H1 (cell line): ENCODE measurements around the gene TGFBR1. TPM values are rescaled to one million over a fixed set of nuclear protein-coding genes. Genes with fewer than 3 reads are reported as not detected.

Experiments used
- CTCF ChIA-PET: fragments of 300-600 bp; sonication (Branson Sonifier 250); formaldehyde crosslinking; loops from one replicate; lab custom pipeline; 2021; ENCODE audit not compliant: partially characterized antibody; lab: Charles Lee
- POLR2A ChIA-PET: fragments of 300-600 bp; sonication (Branson Sonifier 250); formaldehyde crosslinking; loops from one replicate; lab custom pipeline; 2021; ENCODE audit warnings: inconsistent platforms; ENCODE audit not compliant: partially characterized antibody; lab: Charles Lee
- DNase-seq, 2 experiments: peaks; one replicate each; pipeline versions ENCODE4 v3.0.0 to v3.0.0-alpha.2; 2010 to 2022; ENCODE audit warnings: low spot score in 2 of 2, low read depth in 1 of 2, mixed read lengths in 1 of 2
- FAIRE-seq: peaks from 2 replicates; lab custom pipeline; 2011; peaks lifted over from hg19 to GRCh38; lab: Jason Lieb, UNC
- H2AFZ ChIP-seq: 2 replicates; pipeline ENCODE4 v1.8.1; 2012; ENCODE audit warnings: low read length, inconsistent platforms
- H2AK5ac ChIP-seq: 2 replicates; pipeline ENCODE4 v1.6.1; 2013; ENCODE audit warnings: low read depth, low read length
- H2BK120ac ChIP-seq: replicated peaks from 2 replicates; pipeline ENCODE3; 2013; ENCODE audit warnings: low read depth, low read length, inconsistent platforms
- H2BK12ac ChIP-seq: 2 replicates; pipeline ENCODE4 v1.6.1; 2013; ENCODE audit warnings: low read depth, low read length
- H2BK15ac ChIP-seq: 2 replicates; pipeline ENCODE4 v1.6.1; 2013; ENCODE audit warnings: low read length
- H2BK20ac ChIP-seq: 2 replicates; pipeline ENCODE4 v1.6.1; 2013; ENCODE audit warnings: low read length
- H2BK5ac ChIP-seq: 2 replicates; pipeline ENCODE4 v1.6.1; 2013; ENCODE audit warnings: low read depth, low read length
- H3K14ac ChIP-seq: 2 replicates; pipeline ENCODE4 v1.6.1; 2013; ENCODE audit warnings: inconsistent platforms; ENCODE audit not compliant: insufficient read length
- H3K18ac ChIP-seq: 2 replicates; pipeline ENCODE4 v1.6.1; 2013; ENCODE audit warnings: low read length; ENCODE audit errors: extremely low read depth
- H3K23ac ChIP-seq: 2 replicates; pipeline ENCODE4 v1.6.1; 2013; ENCODE audit warnings: inconsistent platforms; ENCODE audit not compliant: insufficient read length
- H3K23me2 ChIP-seq: 2 replicates; pipeline ENCODE4 v1.6.1; 2013; ENCODE audit warnings: low read depth, low read length
- H3K27ac ChIP-seq: 2 replicates; pipeline ENCODE4 v1.6.1; 2011; ENCODE audit warnings: low read depth, low read length, inconsistent platforms
- H3K27me3 ChIP-seq, 4 experiments: replicated peaks in 1 of 4; 1 replicate in 1 of 4; 2 replicates in 3 of 4; pipeline versions ENCODE4 v1.6.1 to v1.8.1; 2011 to 2013; ENCODE audit warnings: low read length in 3 of 4, mild to moderate bottlenecking in 3 of 4, inconsistent platforms in 2 of 4, mixed read lengths in 2 of 4, moderate library complexity in 1 of 4; ENCODE audit not compliant: control insufficient read depth in 3 of 4, insufficient read depth in 3 of 4; ENCODE audit errors: extremely low read depth in 1 of 4
- H3K36me3 ChIP-seq, 4 experiments: 2 replicates each; pipeline versions ENCODE4 v1.6.1 to v1.8.1; 2011 to 2013; ENCODE audit warnings: mild to moderate bottlenecking in 4 of 4, low read length in 3 of 4, moderate library complexity in 2 of 4, control low read depth in 1 of 4, inconsistent platforms in 1 of 4; ENCODE audit not compliant: insufficient read depth in 4 of 4, control insufficient read depth in 2 of 4
- H3K4ac ChIP-seq: replicated peaks from 2 replicates; pipeline ENCODE3; 2013; ENCODE audit warnings: low read length, low read depth, mixed read lengths, inconsistent platforms; ENCODE audit not compliant: insufficient read length
- H3K4me1 ChIP-seq, 4 experiments: replicated peaks in 1 of 4; 1 replicate in 1 of 4; 2 replicates in 3 of 4; pipeline versions ENCODE4 v1.6.1 to v1.8.1; 2011 to 2013; ENCODE audit warnings: low read length in 3 of 4, inconsistent platforms in 2 of 4, mixed read lengths in 1 of 4; ENCODE audit not compliant: insufficient read depth in 4 of 4, control insufficient read depth in 3 of 4
- H3K4me2 ChIP-seq, 2 experiments: 2 replicates each; pipeline versions ENCODE4 v1.6.1 to v1.8.1; 2011 to 2013; ENCODE audit warnings: low read depth in 2 of 2, low read length in 2 of 2, control low read depth in 1 of 2, inconsistent platforms in 1 of 2, mild to moderate bottlenecking in 1 of 2; ENCODE audit not compliant: insufficient read depth in 1 of 2
- H3K4me3 ChIP-seq, 4 experiments: fragments of 200-600, 300-600 bp in 1 of 4; sonication (generic), shearing (Covaris generic), sonication (Bioruptor Twin) in 1 of 4; 2 replicates each; pipeline versions ENCODE4 v1.5.1 to v1.8.1; 2011 to 2016; ENCODE audit warnings: low read length in 4 of 4, low read depth in 3 of 4, control low read depth in 2 of 4, inconsistent platforms in 2 of 4, mild to moderate bottlenecking in 2 of 4, mixed read lengths in 1 of 4, moderate library complexity in 1 of 4; ENCODE audit not compliant: insufficient read depth in 2 of 4; ENCODE audit errors: extremely low read depth in 1 of 4
- H3K56ac ChIP-seq: replicated peaks from 2 replicates; pipeline ENCODE3; 2013; ENCODE audit warnings: low read depth, mild to moderate bottlenecking, mixed read lengths, low read length, inconsistent platforms; ENCODE audit not compliant: insufficient read length
- H3K79me1 ChIP-seq: 2 replicates; pipeline ENCODE4 v1.6.1; 2013; ENCODE audit warnings: low read depth, low read length, control low read depth
- H3K79me2 ChIP-seq, 2 experiments: 2 replicates each; pipeline versions ENCODE4 v1.6.1 to v1.8.1; 2012 to 2013; ENCODE audit warnings: low read length in 2 of 2, mild to moderate bottlenecking in 2 of 2, inconsistent platforms in 1 of 2; ENCODE audit not compliant: insufficient read depth in 2 of 2, control insufficient read depth in 1 of 2
- H3K9ac ChIP-seq, 4 experiments: replicated peaks in 1 of 4; 1 replicate in 1 of 4; 2 replicates in 3 of 4; pipeline versions ENCODE4 v1.6.1 to v1.8.1; 2011 to 2013; ENCODE audit warnings: low read depth in 3 of 4, low read length in 3 of 4, control low read depth in 2 of 4, mild to moderate bottlenecking in 2 of 4, moderate library complexity in 2 of 4, inconsistent platforms in 1 of 4; ENCODE audit errors: extremely low read depth in 1 of 4
- H3K9me3 ChIP-seq, 2 experiments: 2 replicates each; pipeline versions ENCODE4 v1.6.1 to v1.8.1; 2012 to 2013; ENCODE audit warnings: mild to moderate bottlenecking in 2 of 2, moderate library complexity in 2 of 2, control low read depth in 1 of 2, inconsistent platforms in 1 of 2, low read depth in 1 of 2, low read length in 1 of 2, mixed read lengths in 1 of 2; ENCODE audit not compliant: insufficient read depth in 2 of 2
- H4K20me1 ChIP-seq, 2 experiments: replicated peaks in 1 of 2; 2 replicates each; pipeline versions ENCODE3 to v1.8.1; 2011 to 2013; ENCODE audit warnings: inconsistent platforms in 2 of 2, low read length in 2 of 2, mild to moderate bottlenecking in 1 of 2; ENCODE audit not compliant: insufficient read depth in 2 of 2, control insufficient read depth in 1 of 2
- H4K5ac ChIP-seq: 2 replicates; pipeline ENCODE4 v1.6.1; 2013; ENCODE audit warnings: low read length, low read depth, mixed read lengths, inconsistent platforms; ENCODE audit not compliant: insufficient read length
- H4K8ac ChIP-seq: 2 replicates; pipeline ENCODE4 v1.8.0; 2013; ENCODE audit warnings: mild to moderate bottlenecking, moderate library complexity, low read length, inconsistent platforms; ENCODE audit not compliant: insufficient read depth; ENCODE audit errors: extremely low read depth
- H4K91ac ChIP-seq: replicated peaks from 2 replicates; pipeline ENCODE3; 2013; ENCODE audit warnings: low read length, mixed read lengths, inconsistent platforms; ENCODE audit not compliant: insufficient read length
- CTCF ChIP-seq, 3 experiments: IDR thresholded peaks; 1 replicate in 2 of 3; 2 replicates in 1 of 3; pipeline versions ENCODE4 v1.5.1 to v1.6.1; 2011; ENCODE audit warnings: low read length in 3 of 3, mild to moderate bottlenecking in 3 of 3, inconsistent platforms in 2 of 3, low read depth in 1 of 3, moderate library complexity in 1 of 3; ENCODE audit not compliant: insufficient read depth in 1 of 3; ENCODE audit errors: control extremely low read depth in 1 of 3
- JUND ChIP-seq: IDR thresholded peaks from 2 replicates; pipeline ENCODE4 v1.6.1; 2011; ENCODE audit warnings: mild to moderate bottlenecking, improper control_type of control experiment, low read length
- WGBS, 2 experiments: shearing (Covaris generic) in 1 of 2; methylation state at CpG; one replicate each; pipeline versions ENCODE4 v1.1.6 to v1.1.7; 2013 to 2015; ENCODE audit warnings: low lambda C conversion rate in 2 of 2, mixed read lengths in 2 of 2, inconsistent platforms in 1 of 2, low coverage in 1 of 2, missing lambda C conversion rate in 1 of 2; ENCODE audit not compliant: insufficient replicate concordance in 2 of 2, insufficient coverage in 1 of 2, insufficient read length in 1 of 2; ENCODE audit errors: extremely low coverage in 1 of 2, missing lambda C conversion rate in 1 of 2; 5-methylcytosine and 5-hydroxymethylcytosine counted together
- polyA plus RNA-seq, 7 experiments: library from polyadenylated mRNA; depleted of rRNA in 3 of 7; stranded (reverse) in 5 of 7; unstranded in 2 of 7; fragments of >200 nt in 5 of 7; fragments of 200-250 nt in 2 of 7; gene quantifications; 1 replicate in 5 of 7; 2 replicates in 1 of 7; 4 replicates in 1 of 7; pipeline versions ENCODE4 v1.2.1 to v1.2.3, GENCODE V29; 2011 to 2013; ENCODE audit warnings: missing spikeins in 2 of 7, mixed read lengths in 2 of 7
- total RNA-seq: library from RNA; stranded (reverse); fragmentation: NEBNext Ultra II Directional; extraction: Animal tissue kit (Norgen Biotek cat#: 25700); gene quantifications from 2 replicates; pipeline ENCODE4 v1.2.1, GENCODE V29; 2021

TGFBR1 gene
- total and polyA plus RNA-seq, 2 of the 8 experiments (the other 6 are each of a cell fraction or from before 2014, with no cell fraction given): 16.8 to 52.4 TPM

GRCh38 chr9:99112750-99113413 lies 8.0 kb downstream of the TGFBR1 start:
- no peaks in the 10 kb centered on the region; a peak in 1 of 8 replicates for H3K36me3 ChIP-seq
- no peak overlapping the region for H2BK15ac ChIP-seq
- DNase-seq: no peak
- POLR2A ChIA-PET: interaction anchor here (2.4 kb wide), 1 partner anchor 8 kb away, joined by 11 read pairs; the partner anchor contains the start of gene TGFBR1
- H3K56ac ChIP-seq: no peak overlapping the region
- H4K91ac ChIP-seq: no peak overlapping the region
- no peaks in the 10 kb centered on the region for H3K9me3 ChIP-seq
- H4K5ac ChIP-seq: no peak overlapping the region
- no peak overlapping the region for H3K4me3 ChIP-seq
- no peak overlapping the region for H4K8ac ChIP-seq
- H4K20me1 ChIP-seq: peaks cover 3 to 12% of the 10 kb centered on the region in 2 experiments
- H3K14ac ChIP-seq: no peak overlapping the region
- H3K27me3 ChIP-seq: no peaks in the 10 kb centered on the region
- H3K4me1 ChIP-seq: peaks cover 0 to 7% (median 2%) of the 10 kb centered on the region in 4 experiments; a peak in 2 of 7 replicates
- no peak overlapping the region for H3K18ac ChIP-seq
- H3K79me2 ChIP-seq: peaks cover 0 to 97% of the 10 kb centered on the region in 2 experiments; a peak in 3 of 4 replicates
- H3K27ac ChIP-seq: no peak overlapping the region
- no peak overlapping the region for H3K9ac ChIP-seq
- no peak overlapping the region for H2AFZ ChIP-seq
- H2BK12ac ChIP-seq: no peak overlapping the region
- no peaks in the 10 kb centered on the region for H3K23me2 ChIP-seq
- no peak overlapping the region for H2BK120ac ChIP-seq
- peaks cover 4% of the 10 kb centered on the region; the same call in 1 of the 2 replicates for H3K79me1 ChIP-seq
- H2BK5ac ChIP-seq: no peak overlapping the region
- no peak overlapping the region for H2BK20ac ChIP-seq
- no peak overlapping the region for H3K23ac ChIP-seq
- no peak overlapping the region for H3K4ac ChIP-seq
- 72% methylated on average over 6 of the region's 6 CpGs; no CpG with 5 or more reads in 1 of the 2 experiments for WGBS, 2 experiments
- CTCF ChIA-PET: interaction anchor here (0.5 to 1.2 kb wide), 3 partner anchors 17 to 712 kb away, joined by 3 to 4 read pairs (median 3); no protein-coding TSS in a partner anchor
- H3K4me2 ChIP-seq: no peak overlapping the region
- FAIRE-seq: no peak
- no peak overlapping the region for H2AK5ac ChIP-seq
- no peak for TF ChIP-seq JUND
- no peak for TF ChIP-seq CTCF (IDR thresholded peaks at IDR 0.05; ENCODE audit: control extremely low read depth in 1 of 3, insufficient read depth in 1 of 3, low read depth in 1 of 3, low read length in 3 of 3)
